CD4-positive, alpha-beta T cell treated with Interleukin-15 for 1 hour (primary cell): ENCODE results near the gene TRIM6.
"Not testable (repeated sequence)": the region's sequence is repeated elsewhere in the genome, so short reads cannot be mapped to it uniquely, and the experiment has no call there.

Experiments
- DNase-seq: peaks from one replicate; pipeline ENCODE4 v3.0.0-alpha.2; 2020

The TRIM6 gene, protein sequence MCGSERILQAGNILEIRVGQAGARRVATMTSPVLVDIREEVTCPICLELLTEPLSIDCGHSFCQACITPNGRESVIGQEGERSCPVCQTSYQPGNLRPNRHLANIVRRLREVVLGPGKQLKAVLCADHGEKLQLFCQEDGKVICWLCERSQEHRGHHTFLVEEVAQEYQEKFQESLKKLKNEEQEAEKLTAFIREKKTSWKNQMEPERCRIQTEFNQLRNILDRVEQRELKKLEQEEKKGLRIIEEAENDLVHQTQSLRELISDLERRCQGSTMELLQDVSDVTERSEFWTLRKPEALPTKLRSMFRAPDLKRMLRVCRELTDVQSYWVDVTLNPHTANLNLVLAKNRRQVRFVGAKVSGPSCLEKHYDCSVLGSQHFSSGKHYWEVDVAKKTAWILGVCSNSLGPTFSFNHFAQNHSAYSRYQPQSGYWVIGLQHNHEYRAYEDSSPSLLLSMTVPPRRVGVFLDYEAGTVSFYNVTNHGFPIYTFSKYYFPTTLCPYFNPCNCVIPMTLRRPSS

DNA sequence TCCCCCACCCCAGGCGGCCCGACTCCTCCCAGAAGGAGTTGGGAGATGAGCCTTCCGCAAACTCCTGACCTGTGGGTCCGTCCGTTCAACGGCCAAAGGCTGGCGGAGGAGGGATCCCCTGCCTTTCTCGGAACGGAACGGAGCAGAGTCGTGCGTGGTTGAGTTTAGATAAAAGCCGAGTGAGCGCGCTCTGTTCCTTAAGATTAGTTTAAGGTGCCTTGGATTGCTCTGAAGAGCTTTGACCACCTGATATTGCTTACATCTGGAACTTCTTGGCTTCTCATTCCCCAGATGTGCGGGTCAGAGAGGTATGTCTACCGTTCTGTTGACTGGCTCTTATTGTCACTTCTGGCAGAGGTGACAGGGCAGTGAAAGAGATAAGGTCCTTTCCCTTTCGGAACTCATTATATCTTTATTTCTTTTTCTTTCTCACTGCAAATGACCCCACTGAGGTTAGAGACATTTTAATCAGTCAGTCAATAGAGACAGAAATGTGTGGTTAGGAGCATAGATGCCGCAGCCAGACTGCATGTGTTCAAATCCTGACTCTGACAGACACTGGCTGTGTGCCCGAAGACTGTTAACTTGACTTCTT lies at the start of gene TRIM6:
Gene TRIM6 (plus strand): TSS at position 31 of the 595 bp plus-strand sequence. CDS start 261 bp downstream, at position 292.
- peak; percentile 21 for DNase-seq

- DNase-seq, result no peak
These were observed 48.5 kb upstream of the TRIM6 start for GRCh38 chr11:5547982-5548381.

- DNase-seq, result no peak
These were observed 48.0 kb upstream of the TRIM6 start, which contains the start of gene OR52H1 for GRCh38 chr11:5548440-5548839. Gene OR52H1 (minus strand): TSS chr11:5548540. CDS start chr11:5545505, 3,035 bp downstream.

- no peak for DNase-seq
These were observed 45.9 kb upstream of the TRIM6 start for GRCh38 chr11:5550440-5551095.

DNA sequence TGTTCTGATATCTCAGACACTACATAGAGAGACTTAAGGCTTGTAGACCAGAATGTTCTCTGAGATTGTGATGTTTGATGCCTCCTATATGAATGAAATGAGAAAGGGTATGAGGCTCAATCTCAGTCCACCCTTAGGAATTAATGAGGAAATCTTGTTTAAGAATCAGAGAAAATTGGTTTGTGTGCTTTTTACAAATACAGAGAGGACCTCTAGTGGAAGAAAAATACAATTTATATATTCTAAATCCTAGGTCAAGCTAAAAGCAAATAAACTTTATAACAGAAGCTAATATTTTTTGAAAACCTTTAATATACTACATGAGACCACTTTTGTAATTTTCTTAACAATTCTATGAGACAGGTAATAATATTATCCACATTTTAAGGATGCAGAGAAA lies 43.1 kb upstream of the TRIM6 start:
- DNase-seq, result no peak

DNA sequence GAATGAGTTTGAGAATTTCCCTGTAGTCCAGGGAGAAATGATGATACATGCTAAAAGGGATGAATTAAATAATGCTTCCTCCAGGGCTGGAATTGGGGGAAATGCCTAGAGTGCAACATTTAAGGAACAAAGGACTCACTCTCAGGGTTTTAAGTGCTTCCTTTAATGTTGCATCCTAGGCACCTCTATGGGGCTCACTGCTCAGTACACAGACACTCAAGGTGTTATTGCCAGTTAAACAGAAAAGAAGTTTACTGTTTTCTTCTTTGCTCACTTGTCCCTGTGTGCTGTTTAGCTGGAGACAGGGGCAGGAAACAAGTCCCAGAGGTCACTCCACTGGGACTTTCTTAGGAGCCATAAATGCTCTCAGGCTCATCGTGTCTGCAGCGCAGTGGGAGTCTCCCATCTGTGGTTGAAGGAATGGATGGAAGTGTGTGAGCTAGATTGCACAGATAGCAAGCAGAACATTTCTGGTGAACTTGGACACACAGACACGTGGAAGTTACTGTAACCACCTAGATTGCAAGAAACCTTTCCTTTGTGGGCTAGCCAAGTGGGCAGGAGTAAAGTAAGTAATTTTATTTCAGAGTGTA lies 39.7 kb upstream of the TRIM6 start:
- no peak for DNase-seq

- DNase-seq, result no peak
These were observed 38.7 kb upstream of the TRIM6 start for GRCh38 chr11:5557751-5558150.

- no peak for DNase-seq
These were observed 32.0 kb upstream of the TRIM6 start for GRCh38 chr11:5564259-5565019.

GRCh38 chr11:5574654-5575053 lies 21.8 kb upstream of the TRIM6 start:
- DNase-seq, result no peak

DNA sequence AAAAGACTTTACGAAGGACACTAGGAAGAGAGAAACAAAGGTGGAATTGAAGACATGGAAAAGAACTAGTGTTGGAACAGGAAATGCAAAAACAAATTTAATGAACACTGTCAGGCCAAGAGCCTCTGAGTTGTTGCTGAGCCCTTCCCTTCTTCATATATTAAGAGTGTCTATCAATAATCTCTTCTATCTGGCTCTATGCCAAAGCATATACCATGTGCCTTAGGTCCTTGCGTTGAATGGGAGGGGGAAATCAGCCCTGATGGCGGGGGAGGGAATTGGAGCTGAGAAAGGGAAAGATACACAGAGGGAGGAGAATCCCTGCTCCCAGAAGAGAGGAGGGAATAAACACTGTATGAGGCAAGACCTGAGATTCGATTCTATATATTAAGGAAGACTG lies 21.3 kb upstream of the TRIM6 start:
- DNase-seq, result no peak

DNA sequence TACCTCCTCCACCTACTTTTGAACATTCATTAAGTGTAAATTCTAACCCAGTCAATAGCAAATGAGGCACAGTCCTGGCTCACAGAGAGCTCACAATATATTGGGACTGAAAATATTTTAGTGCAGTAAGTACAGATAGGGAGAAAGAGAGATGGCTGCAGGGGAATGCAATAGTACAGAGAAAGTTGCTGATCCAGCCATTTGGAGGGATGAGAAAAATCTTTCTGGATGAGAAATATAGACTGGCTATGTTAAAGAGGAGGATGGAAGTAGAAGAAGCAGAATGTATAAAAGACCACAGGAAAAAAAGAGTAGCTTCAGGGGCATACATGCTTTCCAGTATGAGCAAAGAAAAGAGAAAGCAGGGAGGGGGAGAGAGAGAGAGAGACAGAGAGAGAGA lies 19.3 kb upstream of the TRIM6 start:
- DNase-seq, result no peak

DNA sequence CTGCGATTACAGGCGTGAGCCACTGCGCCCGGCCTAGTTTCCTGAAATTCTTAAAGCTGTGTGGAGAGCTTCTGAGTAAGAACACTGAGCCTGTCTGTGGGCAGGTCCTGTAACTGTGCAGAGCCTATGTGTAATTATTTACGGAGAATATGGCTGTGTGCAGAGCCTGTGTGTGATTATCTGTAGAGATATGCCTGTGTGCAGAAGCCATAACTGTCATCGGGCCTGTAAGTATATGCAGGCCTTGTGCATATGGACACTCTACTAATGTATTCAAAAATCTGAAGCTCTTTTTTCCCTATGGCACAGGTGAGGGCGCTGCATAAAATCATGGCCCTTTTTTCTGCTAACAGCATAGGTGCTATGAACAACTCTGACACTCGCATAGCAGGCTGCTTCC lies 15.9 kb upstream of the TRIM6 start, which contains the start of gene OR52B6:
Gene OR52B6 (plus strand): TSS at position 301 of the 400 bp plus-strand sequence. CDS start 0 bp downstream, at position 301.
- DNase-seq, result no peak

DNA sequence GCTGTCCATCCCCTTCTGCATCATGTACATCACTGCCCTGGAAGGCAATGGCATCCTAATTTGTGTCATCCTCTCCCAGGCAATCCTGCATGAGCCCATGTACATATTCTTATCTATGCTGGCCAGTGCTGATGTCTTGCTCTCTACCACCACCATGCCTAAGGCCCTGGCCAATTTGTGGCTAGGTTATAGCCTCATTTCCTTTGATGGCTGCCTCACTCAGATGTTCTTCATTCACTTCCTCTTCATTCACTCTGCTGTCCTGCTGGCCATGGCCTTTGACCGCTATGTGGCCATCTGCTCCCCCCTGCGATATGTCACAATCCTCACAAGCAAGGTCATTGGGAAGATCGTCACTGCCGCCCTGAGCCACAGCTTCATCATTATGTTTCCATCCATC lies 15.4 kb upstream of the TRIM6 start:
- no peak for DNase-seq

DNA sequence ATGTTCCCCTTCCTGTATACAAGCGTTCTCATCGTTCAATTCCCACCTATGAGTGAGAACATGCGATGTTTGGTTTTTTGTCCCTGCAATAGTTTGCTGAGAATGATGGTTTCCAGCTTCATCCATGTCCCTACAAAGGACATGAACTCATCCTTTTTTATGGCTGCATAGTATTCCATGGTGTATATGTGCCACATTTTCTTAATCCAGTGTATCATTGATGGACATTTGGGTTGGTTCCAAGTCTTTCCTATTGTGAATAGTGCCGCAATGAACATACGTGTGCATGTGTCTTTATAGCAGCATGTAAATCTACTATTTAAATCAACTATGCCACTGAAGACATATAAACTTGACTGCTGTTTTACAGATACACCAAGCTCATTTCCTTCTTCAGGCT lies 12.0 kb upstream of the TRIM6 start:
- not testable (repeated sequence) for DNase-seq

- not testable (repeated sequence) for DNase-seq
These were observed 6.5 kb upstream of the TRIM6 start for GRCh38 chr11:5589906-5590305.

DNA sequence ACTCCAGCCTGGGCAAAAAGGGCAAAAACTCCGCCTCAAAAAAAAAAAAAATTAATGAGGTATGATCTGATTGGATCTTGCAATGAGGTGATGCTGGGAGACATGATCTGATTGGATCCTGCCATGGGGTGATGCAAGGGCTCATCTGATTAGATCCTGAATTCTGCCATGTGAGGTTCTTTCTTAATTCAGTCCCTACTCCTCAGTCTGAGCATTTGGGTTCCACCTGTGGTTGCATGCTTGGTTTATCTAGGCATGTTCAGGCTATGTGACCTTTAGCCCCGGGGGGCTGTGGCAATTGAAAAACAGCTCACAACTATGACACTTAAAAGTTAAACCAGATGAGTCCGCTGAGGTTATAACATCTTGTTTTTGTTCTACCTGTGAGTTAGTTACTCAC lies 4.8 kb upstream of the TRIM6 start:
- no peak for DNase-seq

- no peak for DNase-seq
These were observed 3.8 kb upstream of the TRIM6 start for GRCh38 chr11:5592615-5593014.

DNA sequence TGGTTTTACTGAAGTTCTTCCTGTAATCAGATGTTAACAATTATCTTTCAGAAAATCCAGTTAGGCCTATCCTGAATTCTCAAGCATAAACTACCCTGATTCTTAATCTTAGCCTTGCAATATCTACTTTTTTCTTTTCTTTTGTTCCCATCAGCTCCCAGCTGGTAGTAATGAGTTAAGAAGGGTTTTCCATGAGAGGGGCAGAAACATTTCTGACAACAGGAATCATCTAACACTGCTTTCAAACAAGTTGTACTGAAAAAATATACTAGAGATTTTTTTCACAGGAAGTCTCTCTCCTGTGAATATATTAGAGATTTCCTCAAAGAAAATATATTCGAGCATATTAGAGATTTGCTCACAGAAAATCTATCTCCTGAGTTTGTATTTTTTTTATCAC lies 3.3 kb upstream of the TRIM6 start:
- DNase-seq, result no peak

DNA sequence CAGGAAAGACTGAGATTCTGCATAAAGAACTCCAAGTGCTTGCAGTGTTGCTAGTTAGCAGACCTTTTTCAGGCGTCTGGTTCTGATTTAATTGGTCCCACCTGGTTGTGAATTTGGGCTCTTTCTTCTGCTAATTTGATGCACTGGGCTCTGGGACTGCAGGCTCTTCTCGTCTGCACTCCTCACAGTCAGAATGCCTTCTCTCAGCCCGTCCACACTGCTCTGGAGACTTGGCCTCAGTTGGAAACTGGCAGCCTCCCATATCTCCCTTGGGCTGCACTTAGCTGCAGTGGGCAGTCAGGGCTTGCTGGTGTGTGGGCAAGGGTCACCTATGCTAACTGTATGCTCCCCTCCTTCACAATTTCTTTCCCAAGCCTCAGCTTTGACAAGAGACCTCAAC lies 1.5 kb downstream of the TRIM6 start:
- DNase-seq, result no peak

DNA sequence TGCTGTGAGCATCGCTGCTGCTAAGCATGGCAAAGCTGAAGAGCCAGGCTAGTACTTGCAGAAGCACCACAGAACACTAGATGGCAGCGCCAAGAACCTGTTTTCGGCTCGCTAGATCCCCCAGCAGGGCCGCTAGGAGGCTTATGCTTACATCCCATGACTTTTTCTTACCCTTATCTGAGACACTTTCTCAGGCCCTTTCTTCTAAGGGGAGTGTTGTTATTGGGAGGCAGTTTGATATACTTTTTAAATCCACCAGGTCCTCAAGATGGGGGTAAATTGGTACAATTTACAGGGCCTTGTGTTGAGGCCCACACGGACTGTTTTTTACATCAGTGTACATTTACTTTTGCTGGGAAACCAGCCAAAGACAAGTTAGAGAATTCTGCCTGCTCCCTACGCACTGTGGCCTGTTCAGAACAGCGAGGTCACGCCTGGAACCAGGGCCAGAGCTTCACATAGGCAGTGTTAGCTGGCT lies 4.0 kb downstream of the TRIM6 start:
- peak; percentile 61 for DNase-seq

DNA sequence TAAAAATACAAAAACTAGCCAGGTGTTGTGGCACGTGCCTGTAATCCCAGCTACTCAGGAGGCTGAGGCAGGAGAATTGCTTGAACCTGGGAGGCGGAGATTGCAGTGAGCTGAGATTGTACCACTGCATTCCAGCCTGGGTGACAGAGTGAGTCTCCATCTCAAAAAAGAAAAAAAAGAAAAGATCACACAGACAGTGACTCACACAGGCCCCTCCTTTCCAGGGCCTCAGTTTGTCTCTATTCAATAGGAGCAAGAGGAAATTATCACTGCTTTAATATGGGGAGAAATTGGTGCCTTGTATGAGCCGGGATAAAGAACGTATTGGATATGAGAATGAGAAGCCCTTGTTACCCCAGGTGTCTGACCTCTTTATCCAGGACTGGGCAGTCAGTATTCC lies 6.4 kb downstream of the TRIM6 start:
- DNase-seq, result not testable (repeated sequence)

DNA sequence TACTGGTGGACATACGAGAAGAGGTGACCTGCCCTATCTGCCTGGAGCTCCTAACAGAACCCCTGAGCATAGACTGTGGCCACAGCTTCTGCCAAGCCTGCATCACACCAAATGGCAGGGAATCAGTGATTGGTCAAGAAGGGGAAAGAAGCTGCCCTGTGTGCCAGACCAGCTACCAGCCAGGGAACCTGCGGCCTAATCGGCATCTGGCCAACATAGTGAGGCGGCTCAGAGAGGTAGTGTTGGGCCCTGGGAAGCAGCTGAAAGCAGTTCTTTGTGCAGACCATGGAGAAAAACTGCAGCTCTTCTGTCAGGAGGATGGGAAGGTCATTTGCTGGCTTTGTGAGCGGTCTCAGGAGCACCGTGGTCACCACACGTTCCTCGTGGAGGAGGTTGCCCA lies 6.9 kb downstream of the TRIM6 start:
- no peak for DNase-seq
